ENCODE data around the gene MTURN. TPM values are rescaled to one million over a fixed set of nuclear protein-coding genes. Genes with fewer than 3 reads are reported as not detected.

Gene MTURN
- total and polyA plus RNA-seq, 2 donors (not counting 3 experiments of a cell fraction or from before 2014, with no cell fraction given): 4.9 to 6.6 TPM

DNA sequence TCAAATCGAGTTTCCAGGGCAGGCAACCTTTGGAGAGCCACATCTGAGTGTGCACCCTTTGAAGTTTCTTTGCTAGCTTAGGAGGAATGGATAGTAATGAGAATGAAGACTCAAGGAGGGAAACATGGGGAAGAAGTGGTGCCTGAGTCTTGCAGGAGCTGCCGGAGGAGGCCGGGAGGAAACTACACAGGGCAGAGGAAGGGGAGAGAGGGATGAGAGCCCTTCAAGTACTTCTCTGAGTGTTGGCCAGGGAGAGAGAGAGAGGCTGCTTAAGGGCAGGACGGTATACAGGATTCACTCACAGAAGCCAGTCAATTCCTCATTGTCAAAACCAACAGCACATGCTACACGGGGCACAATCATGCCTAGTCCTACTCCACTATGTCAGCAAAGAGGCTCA lies 75.2 kb downstream of the MTURN start:
- dilution Hi-C loops (cut with MboI; ENCODE audit: extremely low pct_ligation_motif_present, low sequenced_read_pairs) (no loop called here), intact Hi-C loops (cut with micrococcal nuclease) (no loop called here)
- Histone ChIP-seq H3K4me1 (ENCODE audit: control insufficient read depth, extremely low read depth, insufficient read depth, low read length) (peaks cover 3% of the 10 kb centered on the region), H3K36me3 (ENCODE audit: control insufficient read depth in 2 of 2, extremely low read depth in 1 of 2, insufficient read depth in 2 of 2, low read length in 2 of 2) (no peaks in the 10 kb centered on the region), H3K9me3 (replicated peaks; ENCODE audit: control insufficient read depth, insufficient read depth, low read length) (no peaks in the 10 kb centered on the region), H3K4me2 (ENCODE audit: insufficient read depth, low read length) (no peak overlapping the region), H3K27me3 (ENCODE audit: control insufficient read depth in 2 of 2, insufficient read depth in 2 of 2, low read length in 2 of 2) (peaks cover 6 to 8% of the 10 kb centered on the region in 2 experiments), H3K27ac (ENCODE audit: insufficient read depth, low read depth, low read length) (no peak overlapping the region), H3K9ac (replicated peaks; ENCODE audit: extremely low read depth, insufficient read depth, low read length) (no peak overlapping the region), H3K79me2 (ENCODE audit: control insufficient read depth, insufficient read depth, low read length) (no peaks in the 10 kb centered on the region), H4K20me1 (replicated peaks; ENCODE audit: control insufficient read depth, extremely low read depth, insufficient read depth, low read length) (no peaks in the 10 kb centered on the region), H2AFZ (ENCODE audit: low read depth, low read length) (no peak overlapping the region), H3K9me1 (replicated peaks; ENCODE audit: control insufficient read depth, extremely low read depth, insufficient read depth, low read length) (no peaks in the 10 kb centered on the region), H3K4me3 (replicated peaks in 1 of 3; ENCODE audit: insufficient read depth in 1 of 3, low read depth in 1 of 3, low read length in 3 of 3) (no peak overlapping the region)
- CTCF ChIA-PET: no interaction called here
- TF ChIP-seq EZH2 (IDR thresholded peaks at IDR 0.05; ENCODE audit: borderline replicate concordance, low read depth, low read length, severe bottlenecking) (no peak), FOS (IDR thresholded peaks at IDR 0.05; ENCODE audit: borderline replicate concordance, insufficient read depth, low read length) (no peak), GATA2 (IDR thresholded peaks at IDR 0.05; ENCODE audit: insufficient read depth, insufficient read length, low read depth, low read length) (no peak), POLR2A (IDR thresholded peaks at IDR 0.05; ENCODE audit: low read depth, low read length) (no peak), MYC (IDR thresholded peaks at IDR 0.05; ENCODE audit: low read depth, low read length) (no peak), POLR2AphosphoS5 (IDR thresholded peaks at IDR 0.05; ENCODE audit: insufficient read depth, low read depth, low read length) (no peak), JUN (IDR thresholded peaks at IDR 0.05; ENCODE audit: borderline replicate concordance, insufficient read depth, insufficient read length, low read depth) (no peak)
- TF ChIP-seq, protein P1, sequence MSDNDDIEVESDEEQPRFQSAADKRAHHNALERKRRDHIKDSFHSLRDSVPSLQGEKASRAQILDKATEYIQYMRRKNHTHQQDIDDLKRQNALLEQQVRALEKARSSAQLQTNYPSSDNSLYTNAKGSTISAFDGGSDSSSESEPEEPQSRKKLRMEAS (IDR thresholded peaks at IDR 0.05; ENCODE audit: insufficient read depth, insufficient read length): no peak
- TF ChIP-seq, protein P2, sequence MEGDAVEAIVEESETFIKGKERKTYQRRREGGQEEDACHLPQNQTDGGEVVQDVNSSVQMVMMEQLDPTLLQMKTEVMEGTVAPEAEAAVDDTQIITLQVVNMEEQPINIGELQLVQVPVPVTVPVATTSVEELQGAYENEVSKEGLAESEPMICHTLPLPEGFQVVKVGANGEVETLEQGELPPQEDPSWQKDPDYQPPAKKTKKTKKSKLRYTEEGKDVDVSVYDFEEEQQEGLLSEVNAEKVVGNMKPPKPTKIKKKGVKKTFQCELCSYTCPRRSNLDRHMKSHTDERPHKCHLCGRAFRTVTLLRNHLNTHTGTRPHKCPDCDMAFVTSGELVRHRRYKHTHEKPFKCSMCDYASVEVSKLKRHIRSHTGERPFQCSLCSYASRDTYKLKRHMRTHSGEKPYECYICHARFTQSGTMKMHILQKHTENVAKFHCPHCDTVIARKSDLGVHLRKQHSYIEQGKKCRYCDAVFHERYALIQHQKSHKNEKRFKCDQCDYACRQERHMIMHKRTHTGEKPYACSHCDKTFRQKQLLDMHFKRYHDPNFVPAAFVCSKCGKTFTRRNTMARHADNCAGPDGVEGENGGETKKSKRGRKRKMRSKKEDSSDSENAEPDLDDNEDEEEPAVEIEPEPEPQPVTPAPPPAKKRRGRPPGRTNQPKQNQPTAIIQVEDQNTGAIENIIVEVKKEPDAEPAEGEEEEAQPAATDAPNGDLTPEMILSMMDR (IDR thresholded peaks at IDR 0.05; ENCODE audit: extremely low read depth in 1 of 2, insufficient read depth in 1 of 2, low read depth in 1 of 2, low read length in 2 of 2): no peak
- DNase-seq (ENCODE audit: low read depth, low spot score) (no peak), FAIRE-seq (no peak)
- POLR2A ChIA-PET: no interaction called here
- no TSS peak for BruUV-seq (replicated peaks)

Small RNA genes lying within 50 kb of the gene (small RNA-seq; reads per million reads assigned to genes)
- gene RPS27P16 (ENCODE audit: insufficient read depth, insufficient read length, low read depth, low replicate concordance): not detected

Other genes starting within 250 kb of the MTURN start
- gene SCRN1, start 145.2 kb upstream of the MTURN start, total RNA-seq: 125 and 127 TPM in 2 replicates
- 47.3 and 57.0 TPM in 2 replicates for gene SCRN1, start 145.2 kb upstream of the MTURN start, polyA plus RNA-seq
- 37.4 and 37.6 TPM in 2 replicates for gene FKBP14, start 108.3 kb upstream of the MTURN start, total RNA-seq
- 7.2 and 9.8 TPM in 2 replicates for gene FKBP14, start 108.3 kb upstream of the MTURN start, polyA plus RNA-seq
- gene PLEKHA8, start 106.6 kb upstream of the MTURN start, total RNA-seq: 17.9 and 19.8 TPM in 2 replicates
- 3.5 and 4.5 TPM in 2 replicates for gene PLEKHA8, start 106.6 kb upstream of the MTURN start, polyA plus RNA-seq
- 5.7 and 5.9 TPM in 2 replicates for gene ZNRF2, start 149.6 kb downstream of the MTURN start, total RNA-seq
- gene ZNRF2, start 149.6 kb downstream of the MTURN start, polyA plus RNA-seq: 0.96 and 1.4 TPM in 2 replicates

Measured in endothelial cell of umbilical vein (primary cell).